K562 (cell line): ENCODE results near the gene RABGAP1L. TPM values are rescaled to one million over a fixed set of nuclear protein-coding genes. Genes with fewer than 3 reads are reported as not detected.
"Not testable (repeated sequence)": the region's sequence is repeated elsewhere in the genome, so short reads cannot be mapped to it uniquely, and the experiment has no call there.

Experiments
- ATAC-seq: fragments of 200-7000 bp; cut with Tn5 transposase; 3 replicates; pipeline ENCODE4 v1.9.1; 2020; ENCODE audit warnings: moderate library complexity
- BruUV-seq: library from RNA; stranded (reverse); fragments of 400-500 nt; replicated peaks from 2 replicates; lab custom pipeline; 2021; lab: Mats Ljungman, UMichigan
- CTCF ChIA-PET: fragments of 300-600 bp; formaldehyde crosslinking; extraction: SDS; loops from one replicate; lab custom pipeline; 2021; ENCODE audit warnings: low intra/inter-chr PET ratio; lab: Yijun Ruan, JAX
- POLR2A ChIA-PET: fragments of 300-600, 350-650 bp; sonication (Branson Sonifier 250); formaldehyde crosslinking; extraction: SDS; loops from one replicate; lab custom pipeline; 2021; ENCODE audit warnings: antibody characterized with exemption, inconsistent platforms; lab: Yijun Ruan, JAX
- DNase-seq, 4 experiments: peaks; one replicate each; pipeline versions ENCODE4 v3.0.0 to v3.0.0-alpha.2; 2011 to 2018; ENCODE audit warnings: low spot score in 3 of 4, mixed read lengths in 3 of 4; ENCODE audit errors: extremely low read depth in 1 of 4
- FAIRE-seq: peaks from 2 replicates; lab custom pipeline; 2011; peaks lifted over from hg19 to GRCh38; lab: Jason Lieb, UNC
- H2AFZ ChIP-seq: 2 replicates; pipeline ENCODE4 v1.6.0; 2011; ENCODE audit warnings: low read depth, low read length, control low read depth, inconsistent platforms
- H3K27ac ChIP-seq: fragments of 200-600 bp; 3 replicates; pipeline ENCODE4 v1.8.0; 2011; ENCODE audit warnings: low read depth, mild to moderate bottlenecking, control low read depth, inconsistent platforms, low read length, moderate library complexity, mixed read lengths; ENCODE audit errors: extremely low read depth
- H3K27me3 ChIP-seq, 2 experiments: fragments of 300-600 bp in 1 of 2; 2 replicates in 1 of 2; 3 replicates in 1 of 2; pipeline versions ENCODE4 v1.6.0 to v1.8.0; 2011; ENCODE audit warnings: inconsistent platforms in 2 of 2, low read length in 2 of 2, mild to moderate bottlenecking in 1 of 2, mixed read lengths in 1 of 2, moderate library complexity in 1 of 2; ENCODE audit not compliant: control insufficient read depth in 2 of 2, insufficient read depth in 2 of 2
- H3K36me3 ChIP-seq: fragments of 300-600 bp; 3 replicates; pipeline ENCODE4 v1.8.0; 2011; ENCODE audit warnings: mild to moderate bottlenecking, low read length, inconsistent platforms; ENCODE audit not compliant: control insufficient read depth, insufficient read depth
- H3K4me1 ChIP-seq, 2 experiments: fragments of 200-600 bp in 1 of 2; replicated peaks in 1 of 2; 2 replicates in 1 of 2; 3 replicates in 1 of 2; pipeline versions ENCODE4 v1.5.1 to v1.8.0; 2011; ENCODE audit warnings: inconsistent platforms in 2 of 2, low read length in 2 of 2, mild to moderate bottlenecking in 1 of 2, mixed read lengths in 1 of 2, moderate library complexity in 1 of 2; ENCODE audit not compliant: control insufficient read depth in 2 of 2, insufficient read depth in 2 of 2
- H3K4me2 ChIP-seq: 2 replicates; pipeline ENCODE4 v1.6.1; 2011; ENCODE audit warnings: low read length, control low read depth, inconsistent platforms, mixed read lengths; ENCODE audit not compliant: insufficient read depth
- H3K4me3 ChIP-seq: fragments of 200-600 bp; sonication (generic), shearing (Covaris generic); 2 replicates; pipeline ENCODE4 v1.5.1; 2016; ENCODE audit warnings: control low read depth, inconsistent platforms
- H3K79me2 ChIP-seq: fragments of 200-600 bp; 3 replicates; pipeline ENCODE4 v1.8.0; 2011; ENCODE audit warnings: low read length, inconsistent platforms; ENCODE audit not compliant: control insufficient read depth, insufficient read depth
- H3K9ac ChIP-seq, 2 experiments: 2 replicates each; pipeline versions ENCODE4 v1.6.0 to v1.6.1; 2011; ENCODE audit warnings: low read depth in 2 of 2, low read length in 2 of 2, control low read depth in 1 of 2, inconsistent platforms in 1 of 2, mild to moderate bottlenecking in 1 of 2, mixed read lengths in 1 of 2; ENCODE audit not compliant: insufficient read depth in 1 of 2
- H3K9me1 ChIP-seq: one replicate; pipeline ENCODE4 v1.6.0; 2011; ENCODE audit warnings: inconsistent platforms, mild to moderate bottlenecking, low read length, moderate library complexity; ENCODE audit not compliant: control insufficient read depth, insufficient read depth
- H3K9me3 ChIP-seq: replicated peaks from 2 replicates; pipeline ENCODE4 v1.5.1; 2011; ENCODE audit warnings: low read depth, low read length, inconsistent platforms; ENCODE audit not compliant: control insufficient read depth, insufficient read depth
- H4K20me1 ChIP-seq: replicated peaks from 2 replicates; pipeline ENCODE4 v1.6.1; 2011; ENCODE audit warnings: low read length, inconsistent platforms, mixed read lengths; ENCODE audit not compliant: control insufficient read depth, insufficient read depth
- CBX3 ChIP-seq, 2 experiments: IDR thresholded peaks; 1 replicate in 1 of 2; 2 replicates in 1 of 2; pipeline ENCODE4 v1.6.1; 2012; ENCODE audit warnings: inconsistent platforms in 2 of 2, low read length in 2 of 2, borderline replicate concordance in 1 of 2, control low read depth in 1 of 2
- CBX5 ChIP-seq: IDR thresholded peaks from 2 replicates; pipeline ENCODE4 v1.6.1; 2014; ENCODE audit warnings: low read depth, borderline replicate concordance
- TRIM24 ChIP-seq, 2 experiments: fragments of 450-650 bp; IDR thresholded peaks; 2 replicates each; pipeline ENCODE4 v1.6.1; 2016
- TRIM28 ChIP-seq: fragments of 450-650 bp; IDR thresholded peaks from 2 replicates; pipeline ENCODE4 v1.6.1; 2017
- ZBTB9 ChIP-seq: fragments of 450-650 bp; formaldehyde crosslinking; IDR thresholded peaks from 2 replicates; pipeline ENCODE4 v1.4.0; 2020; ENCODE audit warnings: mild to moderate bottlenecking, moderate library complexity
- ZNF280A ChIP-seq: fragments of 450-650 bp; IDR thresholded peaks from 2 replicates; pipeline ENCODE4 v1.6.1; 2018; ENCODE audit warnings: mild to moderate bottlenecking, low read depth; ENCODE audit not compliant: partially characterized antibody
- WGBS: fragments of 100-300 bp; shearing (Covaris generic); methylation state at CpG from one replicate; pipeline ENCODE4 v1.1.6; 2016; ENCODE audit warnings: low coverage, mixed read lengths; ENCODE audit not compliant: insufficient coverage; ENCODE audit errors: missing lambda C conversion rate; 5-methylcytosine and 5-hydroxymethylcytosine counted together
- in situ Hi-C: fragments of 300-500 bp; cut with MboI; formaldehyde crosslinking; loops from 4 replicates; pipeline ENCODE4 v1.15.0; 2018; ENCODE audit warnings: inconsistent platforms, mixed read lengths
- intact Hi-C: fragments of 100-400 bp; cut with micrococcal nuclease; formaldehyde crosslinking; loops from 2 replicates; pipeline ENCODE4 v1.14.2; 2022
- polyA plus RNA-seq, 8 experiments: library from polyadenylated mRNA; depleted of rRNA in 4 of 8; stranded (reverse) in 5 of 8; unstranded in 3 of 8; fragments of >200 nt; fragmentation: Nextera tagmentation in 2 of 8; fragmentation: Illumina TruSeq in 1 of 8; extraction: Ambion mirVana in 2 of 8; extraction: Trizol in 1 of 8; gene quantifications; 2 replicates each; pipeline versions ENCODE4 v1.2.1 to v1.2.3, GENCODE V29; 2011 to 2014; ENCODE audit warnings: inconsistent platforms in 1 of 8, missing spikeins in 1 of 8
- total RNA-seq, 7 experiments: library from RNA; depleted of rRNA in 6 of 7; stranded (reverse); fragments of >200 nt in 6 of 7; fragmentation: Illumina TruSeq in 2 of 7; extraction: Trizol in 2 of 7; gene quantifications; 2 replicates each; pipeline versions ENCODE4 v1.2.1 to v1.2.3, GENCODE V29; 2011 to 2021; ENCODE audit warnings: low replicate concordance in 1 of 7
- TF ChIP-seq, protein P1 (sequence below): fragments of 250-450 bp; sonication (Bioruptor Pico); IDR thresholded peaks from 2 replicates; pipeline ENCODE4 v1.5.0; 2020; ENCODE audit warnings: mild to moderate bottlenecking
- TF ChIP-seq, protein P2 (sequence below): sonication (generic); formaldehyde crosslinking; IDR thresholded peaks from 2 replicates; pipeline ENCODE4 v1.8.0; 2022; ENCODE audit warnings: mild to moderate bottlenecking, low read depth, missing genetic modification reagents
- TF ChIP-seq, protein P3 (sequence below): sonication (generic); formaldehyde crosslinking; IDR thresholded peaks from 2 replicates; pipeline ENCODE4 v1.8.1; 2023; ENCODE audit warnings: mild to moderate bottlenecking, missing genetic modification reagents

Gene RABGAP1L
- total and polyA plus RNA-seq, 9 of the 15 experiments (the other 6 are each of a cell fraction or from before 2014, with no cell fraction given): 16.5 to 44.9 (median 26.7) TPM

DNA sequence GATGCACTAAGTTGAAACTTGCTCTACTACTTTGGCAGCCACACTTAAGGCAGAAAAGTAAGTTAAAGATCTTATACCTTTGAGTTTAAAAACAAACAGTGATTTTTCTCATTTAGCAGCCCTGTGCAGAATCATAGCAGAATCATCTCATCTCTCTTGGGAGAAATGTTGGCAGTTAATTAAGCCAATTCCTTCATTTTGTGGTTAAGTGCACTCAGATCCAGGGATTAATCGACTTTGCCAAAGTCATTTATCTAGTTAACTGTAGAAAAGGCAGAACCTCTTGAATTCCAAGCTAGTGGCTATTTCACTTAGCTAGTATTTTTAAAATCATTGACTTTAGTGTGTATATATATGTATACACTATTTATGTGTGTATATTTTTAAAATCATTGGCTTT lies 413.5 kb downstream of the RABGAP1L start (continued):
- no peak for TF ChIP-seq ZBTB9 (CRISPR knock-in tag)
- TF ChIP-seq, protein P1, sequence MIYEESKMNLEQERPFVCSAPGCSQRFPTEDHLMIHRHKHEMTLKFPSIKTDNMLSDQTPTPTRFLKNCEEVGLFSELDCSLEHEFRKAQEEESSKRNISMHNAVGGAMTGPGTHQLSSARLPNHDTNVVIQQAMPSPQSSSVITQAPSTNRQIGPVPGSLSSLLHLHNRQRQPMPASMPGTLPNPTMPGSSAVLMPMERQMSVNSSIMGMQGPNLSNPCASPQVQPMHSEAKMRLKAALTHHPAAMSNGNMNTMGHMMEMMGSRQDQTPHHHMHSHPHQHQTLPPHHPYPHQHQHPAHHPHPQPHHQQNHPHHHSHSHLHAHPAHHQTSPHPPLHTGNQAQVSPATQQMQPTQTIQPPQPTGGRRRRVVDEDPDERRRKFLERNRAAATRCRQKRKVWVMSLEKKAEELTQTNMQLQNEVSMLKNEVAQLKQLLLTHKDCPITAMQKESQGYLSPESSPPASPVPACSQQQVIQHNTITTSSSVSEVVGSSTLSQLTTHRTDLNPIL: no peak
- TF ChIP-seq, protein P2, sequence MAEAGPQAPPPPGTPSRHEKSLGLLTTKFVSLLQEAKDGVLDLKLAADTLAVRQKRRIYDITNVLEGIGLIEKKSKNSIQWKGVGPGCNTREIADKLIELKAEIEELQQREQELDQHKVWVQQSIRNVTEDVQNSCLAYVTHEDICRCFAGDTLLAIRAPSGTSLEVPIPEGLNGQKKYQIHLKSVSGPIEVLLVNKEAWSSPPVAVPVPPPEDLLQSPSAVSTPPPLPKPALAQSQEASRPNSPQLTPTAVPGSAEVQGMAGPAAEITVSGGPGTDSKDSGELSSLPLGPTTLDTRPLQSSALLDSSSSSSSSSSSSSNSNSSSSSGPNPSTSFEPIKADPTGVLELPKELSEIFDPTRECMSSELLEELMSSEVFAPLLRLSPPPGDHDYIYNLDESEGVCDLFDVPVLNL (CRISPR knock-in tag): no peak

- intact Hi-C loops, CTCF ChIA-PET, in situ Hi-C loops: not testable (repeated sequence)
These were observed 416.8 kb downstream of the RABGAP1L start for GRCh38 chr1:174576120-174576519.

More at GRCh38 chr1:174576120-174576519, 416.8 kb downstream of the RABGAP1L start:
- H4K20me1 ChIP-seq, ATAC-seq, H3K27ac ChIP-seq, FAIRE-seq, H3K4me2 ChIP-seq, H3K4me1 ChIP-seq, H3K9me1 ChIP-seq, DNase-seq, BruUV-seq, H2AFZ ChIP-seq, POLR2A ChIA-PET, H3K27me3 ChIP-seq, H3K4me3 ChIP-seq, H3K36me3 ChIP-seq, H3K9me3 ChIP-seq, H3K9ac ChIP-seq, H3K79me2 ChIP-seq: not testable (repeated sequence)
- 0 out of 3 replicates have a peak, but pooled peaks of 1 of the 2 experiments have one; percentile 41 for TF ChIP-seq CBX3 (IDR thresholded peaks at IDR 0.05; ENCODE audit: borderline replicate concordance in 1 of 2, low read length in 2 of 2)
- 0 out of 4 replicates have a peak, but pooled peaks of 1 of the 2 experiments have one; percentile 20 for TF ChIP-seq TRIM24 (IDR thresholded peaks at IDR 0.05)
- peak; percentile 47 for TF ChIP-seq ZNF280A
- TF ChIP-seq CBX5: peak; percentile 78; the same call in 1 of the 2 replicates
- TF ChIP-seq, protein P3, sequence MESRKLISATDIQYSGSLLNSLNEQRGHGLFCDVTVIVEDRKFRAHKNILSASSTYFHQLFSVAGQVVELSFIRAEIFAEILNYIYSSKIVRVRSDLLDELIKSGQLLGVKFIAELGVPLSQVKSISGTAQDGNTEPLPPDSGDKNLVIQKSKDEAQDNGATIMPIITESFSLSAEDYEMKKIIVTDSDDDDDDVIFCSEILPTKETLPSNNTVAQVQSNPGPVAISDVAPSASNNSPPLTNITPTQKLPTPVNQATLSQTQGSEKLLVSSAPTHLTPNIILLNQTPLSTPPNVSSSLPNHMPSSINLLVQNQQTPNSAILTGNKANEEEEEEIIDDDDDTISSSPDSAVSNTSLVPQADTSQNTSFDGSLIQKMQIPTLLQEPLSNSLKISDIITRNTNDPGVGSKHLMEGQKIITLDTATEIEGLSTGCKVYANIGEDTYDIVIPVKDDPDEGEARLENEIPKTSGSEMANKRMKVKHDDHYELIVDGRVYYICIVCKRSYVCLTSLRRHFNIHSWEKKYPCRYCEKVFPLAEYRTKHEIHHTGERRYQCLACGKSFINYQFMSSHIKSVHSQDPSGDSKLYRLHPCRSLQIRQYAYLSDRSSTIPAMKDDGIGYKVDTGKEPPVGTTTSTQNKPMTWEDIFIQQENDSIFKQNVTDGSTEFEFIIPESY: peak; percentile 43; the same call in 1 of the 2 replicates
- peak; percentile 80 for TF ChIP-seq TRIM28
- 70% methylated on average over 6 of the region's 6 CpGs for WGBS
